GM19193 (cell line): ENCODE measurements around the gene SYDE1.

ENCODE experiments used
- POLR2A ChIP-seq: IDR thresholded peaks from 4 replicates; pipeline ENCODE4 v1.6.1; 2011; ENCODE audit not compliant: insufficient read depth, insufficient read length; ENCODE audit errors: extremely low read depth

Gene SYDE1

GRCh38 chr19:15107061-15108010, at the start of gene SYDE1:
TSS of gene SYDE1 (plus strand) at chr19:15107401. CDS start at chr19:15107434, 33 bp downstream.
- no peak for TF ChIP-seq POLR2A

- TF ChIP-seq POLR2A, result no peak
Observed at GRCh38 chr19:15062036-15062435, 45.2 kb upstream of the SYDE1 start.

GRCh38 chr19:15072930-15073647, 34.1 kb upstream of the SYDE1 start:
- TF ChIP-seq POLR2A, result no peak

GRCh38 chr19:15074371-15074770, 32.8 kb upstream of the SYDE1 start:
- no peak for TF ChIP-seq POLR2A

- TF ChIP-seq POLR2A, result no peak
Observed at GRCh38 chr19:15075806-15076205, 31.4 kb upstream of the SYDE1 start.

- no peak for TF ChIP-seq POLR2A
Observed at GRCh38 chr19:15081911-15082310, 25.3 kb upstream of the SYDE1 start, which contains the start of gene OR1I1. TSS of gene OR1I1 (plus strand) at chr19:15082211. CDS start at chr19:15087066, 4,855 bp downstream.

GRCh38 chr19:15087182-15087581, 20.0 kb upstream of the SYDE1 start:
- TF ChIP-seq POLR2A, result no peak

- TF ChIP-seq POLR2A, result no peak
Observed at GRCh38 chr19:15091918-15092753, 15.1 kb upstream of the SYDE1 start.

- TF ChIP-seq POLR2A, result no peak
Observed at GRCh38 chr19:15093001-15093400, 14.2 kb upstream of the SYDE1 start.

- no peak for TF ChIP-seq POLR2A
Observed at GRCh38 chr19:15096223-15096622, 11.0 kb upstream of the SYDE1 start.

- no peak for TF ChIP-seq POLR2A
Observed at GRCh38 chr19:15098460-15098859, 8.7 kb upstream of the SYDE1 start.

GRCh38 chr19:15099017-15099582, 8.1 kb upstream of the SYDE1 start:
- TF ChIP-seq POLR2A, result no peak

- no peak for TF ChIP-seq POLR2A
Observed at GRCh38 chr19:15101479-15102082, 5.6 kb upstream of the SYDE1 start.

GRCh38 chr19:15104003-15104402, 3.2 kb upstream of the SYDE1 start:
- no peak for TF ChIP-seq POLR2A
